HepG2 (cell line): ENCODE data around the gene RAB8A. TPM values are rescaled to one million over a fixed set of nuclear protein-coding genes. Genes with fewer than 3 reads are reported as not detected.

Experiments
- CEBPZ ChIP-seq: IDR thresholded peaks from 2 replicates; pipeline ENCODE4 v1.6.1; 2012; ENCODE audit warnings: low read length, improper control_type of control experiment
- CTCF ChIP-seq: sonication (generic); formaldehyde crosslinking; IDR thresholded peaks from 2 replicates; pipeline ENCODE4 v1.5.0; 2020; ENCODE audit warnings: mild to moderate bottlenecking, missing genetic modification reagents, moderate library complexity
- GMEB2 ChIP-seq: IDR thresholded peaks from 2 replicates; pipeline ENCODE4 v1.6.1; 2016; ENCODE audit warnings: missing biosample characterization, missing genetic modification reagents, low read depth
- KLF13 ChIP-seq: sonication (generic); formaldehyde crosslinking; IDR thresholded peaks from 2 replicates; pipeline ENCODE4 v1.4.0; 2020; ENCODE audit warnings: mild to moderate bottlenecking, missing genetic modification reagents
- MAFG ChIP-seq: sonication (generic); formaldehyde crosslinking; IDR thresholded peaks from 2 replicates; pipeline ENCODE4 v1.5.1; 2020; ENCODE audit warnings: mild to moderate bottlenecking, missing genetic modification reagents
- MYC ChIP-seq: sonication (generic); formaldehyde crosslinking; IDR thresholded peaks from 2 replicates; pipeline ENCODE4 v1.9.0; 2021; ENCODE audit warnings: missing genetic modification reagents, borderline replicate concordance
- PBX3 ChIP-seq: sonication (generic); formaldehyde crosslinking; IDR thresholded peaks from 2 replicates; pipeline ENCODE4 v1.8.1; 2023; ENCODE audit warnings: missing genetic modification reagents, inconsistent platforms, borderline replicate concordance
- PLSCR1 ChIP-seq: sonication (generic); formaldehyde crosslinking; IDR thresholded peaks from 2 replicates; pipeline ENCODE4 v1.5.0; 2020; ENCODE audit warnings: missing genetic modification reagents, mild to moderate bottlenecking, borderline replicate concordance
- SIN3A ChIP-seq: IDR thresholded peaks from 2 replicates; pipeline ENCODE4 v1.6.1; 2011; ENCODE audit warnings: low read depth, mild to moderate bottlenecking, control low read depth, low read length, borderline replicate concordance
- SMARCE1 ChIP-seq: fragments of 450-650 bp; IDR thresholded peaks from 2 replicates; pipeline ENCODE4 v1.6.1; 2017; ENCODE audit warnings: borderline replicate concordance
- SMC3 ChIP-seq: IDR thresholded peaks from 2 replicates; pipeline ENCODE4 v1.6.1; 2011; ENCODE audit warnings: low read length, improper control_type of control experiment
- STAG1 ChIP-seq: sonication (generic); formaldehyde crosslinking; IDR thresholded peaks from 2 replicates; pipeline ENCODE4 v1.4.0; 2020; ENCODE audit warnings: missing genetic modification reagents
- ZBTB3 ChIP-seq: sonication (generic); formaldehyde crosslinking; IDR thresholded peaks from 2 replicates; pipeline ENCODE4 v1.4.0; 2020; ENCODE audit warnings: low read depth, mild to moderate bottlenecking, moderate library complexity, missing genetic modification reagents, borderline replicate concordance
- ZFAT ChIP-seq: sonication (generic); formaldehyde crosslinking; conservative IDR thresholded peaks from 2 replicates; pipeline ENCODE4 v1.8.1; 2023; ENCODE audit warnings: missing genetic modification reagents, inconsistent platforms
- ZNF136 ChIP-seq: sonication (generic); formaldehyde crosslinking; IDR thresholded peaks from 2 replicates; pipeline ENCODE4 v1.8.1; 2022; ENCODE audit warnings: low read depth, mild to moderate bottlenecking, moderate library complexity, missing genetic modification reagents
- ZNF281 ChIP-seq: sonication (generic); formaldehyde crosslinking; IDR thresholded peaks from 2 replicates; pipeline ENCODE4 v1.4.0; 2020; ENCODE audit warnings: missing genetic modification reagents, borderline replicate concordance
- ZNF563 ChIP-seq: sonication (generic); formaldehyde crosslinking; IDR thresholded peaks from 2 replicates; pipeline ENCODE4 v1.8.0; 2022; ENCODE audit warnings: mild to moderate bottlenecking, moderate library complexity, missing genetic modification reagents
- ZNF576 ChIP-seq: sonication (generic); formaldehyde crosslinking; IDR thresholded peaks from 2 replicates; pipeline ENCODE4 v1.4.0; 2020; ENCODE audit warnings: mild to moderate bottlenecking, missing genetic modification reagents
- polyA plus RNA-seq, 8 experiments: library from polyadenylated mRNA; depleted of rRNA in 3 of 8; stranded (reverse) in 7 of 8; unstranded in 1 of 8; fragments of >200 nt; fragmentation: Illumina TruSeq in 4 of 8; extraction: Trizol in 4 of 8; gene quantifications; 2 replicates each; pipeline versions ENCODE4 v1.2.1 to v1.2.3, GENCODE V29; 2011 to 2016; ENCODE audit warnings: low read depth in 4 of 8, missing spikeins in 1 of 8, mixed read lengths in 1 of 8; ENCODE audit not compliant: insufficient read depth in 1 of 8
- total RNA-seq, 5 experiments: library from RNA; depleted of rRNA; stranded (reverse); fragments of >200 nt; fragmentation: Illumina TruSeq; extraction: Trizol; gene quantifications; 2 replicates each; pipeline ENCODE4 v1.2.3, GENCODE V29; 2016; ENCODE audit warnings: low read depth in 1 of 5

Gene RAB8A
- total and polyA plus RNA-seq, 2 of the 13 experiments (the other 11 are each of a cell fraction or from before 2014, with no cell fraction given) = 36.7 to 45.0 TPM

- no peak for TF ChIP-seq CEBPZ
- no peak for TF ChIP-seq PBX3 (CRISPR knock-in tag)
- no peak for TF ChIP-seq MAFG (CRISPR knock-in tag)
- no peak for TF ChIP-seq ZFAT
- no peak for TF ChIP-seq ZNF136
- TF ChIP-seq GMEB2 = no peak
- no peak for TF ChIP-seq ZBTB3 (CRISPR knock-in tag)
- TF ChIP-seq PLSCR1 = no peak
- TF ChIP-seq SMARCE1 = no peak
- TF ChIP-seq ZNF563 = no peak
- no peak for TF ChIP-seq KLF13 (CRISPR knock-in tag)
- TF ChIP-seq ZNF576 (CRISPR knock-in tag) = no peak
- TF ChIP-seq CTCF (CRISPR knock-in tag) = peak; percentile 69
- TF ChIP-seq MYC (CRISPR knock-in tag) = no peak
- TF ChIP-seq ZNF281 (CRISPR knock-in tag) = no peak
- peak; percentile 48; the same call in 1 of the 2 replicates for TF ChIP-seq SMC3
- TF ChIP-seq STAG1 (CRISPR knock-in tag) = peak; percentile 37
- no peak for TF ChIP-seq SIN3A
These were observed 48.9 kb upstream of the RAB8A start (continued) for GRCh38 chr19:16062789-16063188.
